BJ (cell line): ENCODE measurements around the gene NUDT16L1. TPM values are rescaled to one million over a fixed set of nuclear protein-coding genes. Genes with fewer than 3 reads are reported as not detected.

Source experiments
- CTCF ChIA-PET: fragments of 350-600 bp; formaldehyde crosslinking; extraction: SDS; loops from one replicate; lab custom pipeline; 2021; ENCODE audit warnings: antibody characterized with exemption, inconsistent platforms; lab: Yijun Ruan, JAX
- POLR2A ChIA-PET: fragments of 300-600 bp; sonication (Branson Sonifier 250); formaldehyde crosslinking; extraction: SDS; loops from one replicate; lab custom pipeline; 2021; ENCODE audit warnings: antibody characterized with exemption; lab: Charles Lee
- DNase-seq: peaks from one replicate; pipeline ENCODE4 v3.0.0-alpha.2; 2011; ENCODE audit warnings: low read depth
- H3K27me3 ChIP-seq: 2 replicates; pipeline ENCODE4 v1.6.0; 2011; ENCODE audit warnings: low read length; ENCODE audit not compliant: control insufficient read depth, insufficient read depth
- H3K36me3 ChIP-seq: 2 replicates; pipeline ENCODE4 v1.5.1; 2011; ENCODE audit warnings: low read length; ENCODE audit not compliant: control insufficient read depth, insufficient read depth
- H3K4me3 ChIP-seq: 2 replicates; pipeline ENCODE4 v1.5.1; 2011; ENCODE audit warnings: low read depth, mild to moderate bottlenecking, control low read depth, low read length
- polyA plus RNA-seq: library from polyadenylated mRNA; depleted of rRNA; stranded (reverse); fragments of >200 nt; gene quantifications from 2 replicates; pipeline ENCODE4 v1.2.3, GENCODE V29; 2011
- TF ChIP-seq, protein P1 (sequence below): IDR thresholded peaks from 2 replicates; pipeline ENCODE4 v1.5.1; 2011; ENCODE audit warnings: low read depth, mild to moderate bottlenecking, control low read depth, inconsistent platforms, low read length, moderate library complexity; ENCODE audit not compliant: insufficient read depth

Gene NUDT16L1
- polyA plus RNA-seq, 1 experiment = 33.3 TPM

DNA sequence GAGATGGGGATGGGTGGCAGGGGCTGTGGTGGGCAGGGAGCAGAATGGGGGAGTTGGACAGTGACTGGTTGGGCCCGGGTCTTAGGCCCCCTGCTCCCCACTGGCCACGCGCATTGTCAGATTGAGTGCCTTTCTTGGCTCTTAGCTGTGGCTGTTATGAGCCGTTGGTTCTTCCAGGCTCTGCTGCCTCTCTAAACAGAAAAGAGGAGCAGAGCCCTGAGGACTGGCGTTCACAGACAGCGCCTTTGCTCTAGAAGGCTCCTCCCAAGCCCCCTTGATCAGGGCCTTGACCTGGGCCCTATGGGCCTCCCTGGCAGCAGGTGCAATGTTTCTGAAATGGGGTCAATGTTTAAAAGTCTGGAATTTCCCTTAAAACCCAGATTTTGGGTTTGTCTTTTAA, 14.8 kb upstream of the NUDT16L1 start:
- TF ChIP-seq, protein P1, sequence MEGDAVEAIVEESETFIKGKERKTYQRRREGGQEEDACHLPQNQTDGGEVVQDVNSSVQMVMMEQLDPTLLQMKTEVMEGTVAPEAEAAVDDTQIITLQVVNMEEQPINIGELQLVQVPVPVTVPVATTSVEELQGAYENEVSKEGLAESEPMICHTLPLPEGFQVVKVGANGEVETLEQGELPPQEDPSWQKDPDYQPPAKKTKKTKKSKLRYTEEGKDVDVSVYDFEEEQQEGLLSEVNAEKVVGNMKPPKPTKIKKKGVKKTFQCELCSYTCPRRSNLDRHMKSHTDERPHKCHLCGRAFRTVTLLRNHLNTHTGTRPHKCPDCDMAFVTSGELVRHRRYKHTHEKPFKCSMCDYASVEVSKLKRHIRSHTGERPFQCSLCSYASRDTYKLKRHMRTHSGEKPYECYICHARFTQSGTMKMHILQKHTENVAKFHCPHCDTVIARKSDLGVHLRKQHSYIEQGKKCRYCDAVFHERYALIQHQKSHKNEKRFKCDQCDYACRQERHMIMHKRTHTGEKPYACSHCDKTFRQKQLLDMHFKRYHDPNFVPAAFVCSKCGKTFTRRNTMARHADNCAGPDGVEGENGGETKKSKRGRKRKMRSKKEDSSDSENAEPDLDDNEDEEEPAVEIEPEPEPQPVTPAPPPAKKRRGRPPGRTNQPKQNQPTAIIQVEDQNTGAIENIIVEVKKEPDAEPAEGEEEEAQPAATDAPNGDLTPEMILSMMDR = no peak
- Histone ChIP-seq H3K36me3 (peaks cover 29% of the 10 kb centered on the region), H3K4me3 (no peak overlapping the region), H3K27me3 (no peaks in the 10 kb centered on the region)
- ChIA-PET CTCF (no interaction called here), POLR2A (no interaction called here)
- no peak for DNase-seq

DNA sequence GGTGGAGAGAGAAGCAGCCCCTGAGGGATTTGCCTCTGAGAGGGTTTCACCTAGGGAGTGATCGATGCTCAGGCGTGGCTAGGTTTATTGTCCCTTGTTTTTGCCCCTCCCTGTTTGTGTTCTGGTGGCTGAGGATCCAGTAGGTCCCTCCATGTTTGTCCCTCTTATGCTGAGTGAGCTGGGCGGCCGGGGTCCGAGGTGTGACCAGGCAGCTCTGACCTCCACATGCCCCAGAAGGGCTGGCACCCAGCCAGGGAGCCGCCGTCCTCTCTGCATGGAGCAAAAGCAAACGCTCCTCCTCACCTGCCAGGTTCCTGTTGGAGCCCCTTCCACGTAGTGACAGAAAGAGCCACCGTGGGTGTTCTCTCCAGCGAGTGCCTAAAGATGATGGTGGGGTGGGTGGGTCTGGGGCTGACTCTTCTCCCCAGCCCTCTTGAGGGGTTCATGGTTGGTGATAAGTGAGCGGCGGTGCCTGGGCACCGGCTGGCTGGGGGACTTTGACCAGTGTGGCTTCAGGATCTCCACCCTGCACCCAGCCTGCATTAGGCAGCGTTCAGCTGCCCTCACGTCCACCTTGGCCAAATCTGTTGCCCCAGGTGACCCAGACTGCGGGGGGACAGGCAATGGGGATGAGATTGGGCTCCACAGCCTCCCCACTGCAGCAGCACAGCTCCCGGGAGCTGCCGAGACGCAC, 14.1 kb upstream of the NUDT16L1 start:
- ChIA-PET POLR2A (no interaction called here), CTCF (no interaction called here)
- H3K27me3 ChIP-seq = no peaks in the 10 kb centered on the region
- no peak overlapping the region for H3K4me3 ChIP-seq
- no peak for DNase-seq
- TF ChIP-seq, protein P1 = no peak
- H3K36me3 ChIP-seq = peaks cover 32% of the 10 kb centered on the region

DNA sequence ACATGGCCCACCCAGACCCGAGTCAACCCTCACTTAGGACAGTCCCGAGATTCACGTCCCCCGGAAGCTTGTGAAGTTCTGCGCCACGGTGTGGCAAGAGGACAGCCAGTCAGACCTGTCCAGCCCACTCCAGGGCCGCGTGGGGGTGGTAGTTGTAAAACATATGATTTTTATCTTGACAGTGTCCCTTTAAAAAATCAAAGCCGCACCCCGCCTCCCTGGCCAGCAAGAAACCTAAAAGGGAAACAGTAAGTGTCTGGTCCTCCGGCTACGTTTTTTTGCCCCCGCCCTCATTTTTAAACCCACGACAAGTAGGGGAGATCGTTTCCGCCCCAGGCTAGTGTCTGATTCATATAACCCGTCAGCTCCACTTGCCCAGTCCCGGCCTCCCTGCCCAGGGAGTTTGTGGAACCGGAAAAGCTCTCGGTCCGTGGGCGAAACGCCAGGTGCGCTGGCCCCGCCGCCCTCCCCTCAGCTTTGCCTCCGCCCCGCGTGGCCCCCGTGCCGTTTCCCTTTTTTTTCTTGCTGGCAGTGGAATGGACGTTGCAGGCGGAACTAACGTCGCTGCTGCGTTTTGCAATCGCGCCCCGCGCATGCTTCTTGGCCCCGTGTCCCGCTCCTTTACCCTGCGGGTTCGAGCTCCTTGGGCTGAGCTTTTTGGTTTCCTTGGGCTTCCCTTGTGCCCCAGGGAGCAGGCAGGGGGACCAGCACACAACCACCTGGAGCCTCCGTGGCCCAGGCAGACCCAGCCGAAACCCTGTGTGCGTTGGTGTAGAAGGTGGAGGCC, 13.3 kb upstream of the NUDT16L1 start:
- peaks cover 37% of the 10 kb centered on the region for H3K36me3 ChIP-seq
- no peak overlapping the region for H3K4me3 ChIP-seq
- TF ChIP-seq, protein P1 = no peak
- DNase-seq = no peak
- ChIA-PET POLR2A (no interaction called here), CTCF (interaction anchor here (0.9 kb wide), 1 partner anchor 30 kb away, joined by 4 read pairs; no protein-coding TSS in a partner anchor)
- H3K27me3 ChIP-seq = no peaks in the 10 kb centered on the region

DNA sequence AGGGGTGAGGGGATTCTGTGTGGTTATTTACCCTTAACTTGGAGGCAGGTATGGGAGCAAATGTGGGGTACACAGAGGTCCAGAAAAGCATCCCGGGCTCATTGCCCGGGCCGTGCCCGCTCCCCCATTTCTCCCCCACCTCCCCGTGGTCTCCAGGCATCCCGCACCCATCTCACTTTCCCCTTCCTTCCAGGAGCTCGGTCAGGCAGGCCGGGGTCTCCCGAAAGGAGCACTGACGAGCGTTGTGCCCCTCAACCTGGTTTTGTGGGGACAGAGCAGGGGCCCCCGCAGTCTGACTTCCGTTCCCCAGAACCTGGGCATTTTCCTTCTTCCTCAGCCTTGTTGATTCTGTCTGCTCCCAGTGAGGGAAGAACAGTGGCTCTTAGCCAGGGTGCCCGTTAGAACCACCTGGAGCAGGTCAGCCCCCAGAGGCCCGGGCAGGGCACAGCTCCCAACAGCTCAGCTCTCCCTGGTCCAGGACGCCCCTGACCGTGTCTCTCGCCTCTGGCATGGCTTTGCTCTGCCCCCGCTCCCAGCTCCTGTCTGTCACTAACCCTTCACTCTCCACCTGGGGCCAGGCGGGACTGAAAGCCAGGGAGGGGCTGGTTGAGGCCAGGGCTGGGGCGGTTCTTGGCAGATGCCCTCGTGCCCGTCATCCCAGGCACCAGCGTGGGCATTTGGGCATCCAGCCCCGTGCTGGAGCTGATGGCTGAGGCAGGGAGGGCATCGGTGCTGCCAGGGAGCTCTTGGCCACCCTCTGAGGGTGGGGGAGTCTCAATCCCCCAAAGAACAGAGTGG, 12.5 kb upstream of the NUDT16L1 start:
- Histone ChIP-seq H3K27me3 (no peaks in the 10 kb centered on the region), H3K36me3 (peaks cover 43% of the 10 kb centered on the region), H3K4me3 (no peak overlapping the region)
- TF ChIP-seq, protein P1 = no peak
- POLR2A ChIA-PET = no interaction called here
- DNase-seq = no peak
- CTCF ChIA-PET = interaction anchor here (0.6 to 0.9 kb wide), 2 partner anchors 31 to 552 kb away, joined by 4 read pairs; no protein-coding TSS in a partner anchor
